NCI-H82 (cell line): Measurements from ENCODE around the gene MEG3.

Source experiments
- DNase-seq: peaks from one replicate; lab custom pipeline; 2025; lab: John Stamatoyannopoulos, UW

The MEG3 gene

GRCh38 chr14:100865682-100866591 is 40.0 kb downstream of the MEG3 start:
- DNase-seq = no peak

DNA sequence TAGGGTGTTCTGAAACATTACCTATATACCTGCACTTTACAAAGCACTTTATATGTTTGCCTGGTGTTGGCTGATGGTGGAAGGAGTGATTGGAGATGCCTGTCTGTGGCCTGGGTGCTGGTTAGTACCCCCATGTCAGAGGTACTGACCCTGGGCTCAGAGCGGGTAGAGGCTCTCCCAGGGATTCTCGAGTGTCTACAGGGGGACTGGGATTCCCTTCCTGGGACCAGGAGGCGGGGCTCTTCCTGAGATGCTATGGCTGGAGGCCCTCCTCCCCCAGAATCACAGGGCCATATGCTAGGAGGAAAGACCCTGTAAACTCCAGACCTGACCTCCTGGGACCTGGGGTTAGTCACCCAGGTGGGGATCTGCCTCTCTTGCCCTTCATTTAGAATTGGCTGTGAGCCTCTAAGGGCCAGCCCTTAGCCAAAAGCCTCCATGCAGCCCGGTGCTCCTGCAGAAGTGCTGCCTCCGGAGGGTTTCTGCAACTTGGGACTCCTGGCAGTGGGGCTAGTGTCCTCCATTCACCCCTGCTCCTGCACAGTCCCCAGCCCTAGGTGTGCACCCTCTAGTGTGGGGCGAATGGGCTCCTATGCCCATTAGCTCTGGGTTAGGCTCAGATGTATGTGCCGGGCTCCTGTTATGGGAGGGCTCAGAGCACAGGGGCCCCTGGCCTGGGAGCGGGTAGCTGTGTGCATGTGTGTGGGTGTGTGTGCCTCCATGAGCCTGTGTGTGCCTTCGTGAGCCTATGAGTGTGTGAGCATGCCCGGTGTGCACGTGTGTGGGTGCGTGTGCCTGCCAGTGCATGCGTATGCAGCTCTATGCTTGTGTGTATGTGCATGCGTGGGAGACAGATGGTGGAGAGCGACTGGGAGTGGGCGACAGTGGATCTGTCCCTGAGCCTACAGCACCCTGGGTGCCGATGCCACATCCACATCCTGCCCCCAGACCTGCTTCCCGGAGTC is 41.0 kb downstream of the MEG3 start:
- no peak for DNase-seq

DNA sequence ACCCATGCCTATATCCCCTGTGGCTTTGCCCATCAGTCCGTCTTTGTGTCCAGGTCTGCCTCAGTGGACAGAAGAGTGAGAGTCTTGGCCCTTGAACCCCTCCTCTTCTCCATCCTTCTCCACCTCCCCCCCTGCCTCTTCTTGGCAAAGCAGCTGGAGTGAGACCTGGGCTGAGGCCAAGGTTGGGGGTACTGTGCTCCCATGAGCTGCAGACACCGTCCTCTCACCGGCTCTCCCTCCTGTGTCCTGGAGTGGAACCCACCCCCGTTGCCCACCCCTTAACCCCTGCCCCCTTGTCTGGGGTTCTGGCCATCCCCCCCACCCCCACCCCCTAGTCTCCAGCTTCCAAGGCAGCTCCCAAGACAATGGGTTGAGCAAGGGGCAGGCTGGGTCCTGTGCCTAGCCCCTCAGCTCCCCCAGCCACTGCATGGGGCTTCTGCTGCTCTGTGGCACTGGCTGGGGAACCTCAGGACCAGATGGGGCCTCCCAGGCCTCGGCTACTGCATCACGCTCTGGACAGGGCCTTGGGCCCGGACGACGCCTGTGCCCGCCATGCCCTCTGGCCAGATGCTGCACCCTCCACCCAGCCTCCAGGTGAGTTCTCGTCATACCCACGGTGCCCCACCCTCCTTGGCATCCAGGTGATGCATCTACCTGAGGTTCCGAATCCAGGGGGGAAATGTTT is 41.9 kb downstream of the MEG3 start:
- DNase-seq = no peak

DNA sequence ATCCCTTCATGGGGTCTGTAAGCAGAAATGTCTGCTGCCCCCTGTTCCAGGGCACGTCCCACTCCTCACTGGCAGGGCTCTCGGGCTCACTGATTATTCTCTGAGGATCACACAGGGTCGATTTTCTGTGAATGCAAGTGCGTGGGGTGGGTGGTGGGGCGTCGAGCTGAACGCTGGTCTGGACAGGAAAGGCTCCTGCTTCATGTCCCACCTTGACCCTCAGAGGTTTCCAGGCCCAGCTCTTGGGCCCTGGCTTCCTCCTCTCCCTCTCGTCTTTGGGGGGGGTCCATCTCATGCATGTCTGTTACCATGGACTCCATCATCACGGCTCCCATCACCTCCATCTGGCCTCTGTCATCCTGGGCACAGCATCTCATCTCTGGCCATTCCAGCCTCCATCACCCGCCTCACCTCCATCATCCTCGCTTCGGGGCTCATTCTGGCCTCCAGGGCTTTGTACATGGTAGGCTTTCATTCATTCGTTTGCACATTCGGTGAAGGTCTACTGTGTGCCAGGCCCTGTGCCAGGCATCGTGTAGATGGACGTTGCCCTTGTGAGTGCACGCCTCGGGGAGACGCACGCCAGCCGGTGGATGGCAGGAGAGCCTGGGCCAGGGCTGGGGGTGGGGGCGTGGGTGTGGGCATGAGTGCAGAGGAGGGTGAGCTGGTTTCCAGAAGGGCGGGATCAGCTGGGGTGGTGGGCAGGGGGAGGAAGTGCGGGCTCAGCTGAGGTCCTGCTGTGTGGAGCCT is 42.9 kb downstream of the MEG3 start:
- no peak for DNase-seq

DNA sequence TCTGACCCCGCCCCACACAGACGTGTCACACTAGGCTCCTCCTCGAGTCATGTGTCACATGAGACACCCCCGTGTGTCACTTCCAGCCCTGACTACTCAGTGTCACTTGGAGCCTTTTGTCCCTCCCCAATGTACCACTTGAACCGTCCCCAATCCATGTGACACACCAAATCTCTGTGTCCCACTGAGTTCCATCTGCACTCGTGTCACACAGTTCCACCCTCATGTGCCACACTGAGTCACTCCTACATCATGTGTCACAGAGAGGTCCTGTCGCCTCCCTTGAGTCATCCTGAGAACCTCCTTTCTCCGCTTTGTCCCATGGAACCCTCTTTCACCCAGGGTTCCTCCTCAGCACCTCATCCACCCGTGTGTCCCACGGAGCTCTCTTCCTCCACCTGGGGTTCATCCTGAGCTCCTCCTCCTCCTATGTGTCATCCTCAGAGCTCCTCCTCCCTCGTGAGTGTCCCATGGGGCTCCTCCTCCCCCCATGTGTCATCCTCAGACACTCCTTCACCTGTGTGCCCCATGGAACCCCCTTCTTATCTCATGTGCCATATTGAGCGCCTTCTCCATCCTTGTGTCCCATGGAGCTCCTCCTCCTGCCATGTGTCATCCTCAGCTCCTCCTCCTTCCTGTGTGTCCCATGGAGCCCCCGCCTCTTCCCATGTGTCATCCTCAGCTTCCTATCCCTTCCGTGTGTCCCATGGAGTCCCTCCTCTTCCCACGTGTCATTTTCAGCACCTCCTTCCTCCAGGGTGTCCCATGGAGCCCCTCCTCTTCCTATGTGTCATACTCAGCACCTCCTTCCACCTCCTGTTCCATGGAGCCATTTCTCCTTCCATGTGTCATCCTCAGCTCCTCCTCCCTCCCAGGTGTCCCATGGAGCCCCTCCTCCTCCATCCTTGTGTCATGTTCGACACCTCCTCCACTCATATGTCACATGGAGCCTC is 45.6 kb downstream of the MEG3 start:
- no peak for DNase-seq

DNA sequence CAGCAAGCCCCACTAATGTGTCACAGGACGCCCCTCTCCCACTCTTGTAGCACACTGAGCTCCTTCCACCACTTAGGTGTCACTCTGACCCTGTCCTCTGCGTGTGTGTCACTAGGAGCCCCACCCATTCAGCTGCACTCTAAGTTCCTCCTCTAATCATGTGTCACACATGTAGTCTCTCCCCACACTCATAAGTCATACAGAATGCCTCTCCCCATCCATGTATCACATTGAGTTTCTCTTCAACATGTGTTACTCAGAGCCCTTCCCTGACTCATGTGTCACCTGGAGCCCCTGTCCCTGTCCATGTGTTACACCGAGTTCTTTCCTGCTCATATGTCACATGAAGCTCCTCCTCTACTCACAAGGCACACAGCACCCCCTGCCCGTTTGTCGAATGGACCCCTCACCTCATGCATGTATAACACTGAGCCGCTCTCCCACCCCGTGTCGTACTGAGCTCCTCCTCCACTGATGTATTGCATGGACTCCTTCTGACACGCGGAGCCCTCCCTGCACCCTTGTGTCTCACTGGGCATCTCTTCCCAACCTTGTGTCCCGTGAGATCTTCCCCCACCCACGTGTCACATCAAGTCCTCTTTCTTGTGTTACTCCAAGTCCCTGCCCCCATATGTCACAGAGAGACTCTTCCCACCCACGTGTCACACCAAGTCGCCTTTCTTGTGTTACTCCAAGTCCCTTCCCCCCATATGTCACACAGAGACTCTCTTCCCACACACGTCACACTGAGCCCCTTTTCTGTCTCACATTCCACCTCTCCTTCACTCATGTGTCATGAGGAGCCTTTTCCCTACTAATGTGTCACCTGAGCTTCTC is 46.6 kb downstream of the MEG3 start:
- no peak for DNase-seq

DNA sequence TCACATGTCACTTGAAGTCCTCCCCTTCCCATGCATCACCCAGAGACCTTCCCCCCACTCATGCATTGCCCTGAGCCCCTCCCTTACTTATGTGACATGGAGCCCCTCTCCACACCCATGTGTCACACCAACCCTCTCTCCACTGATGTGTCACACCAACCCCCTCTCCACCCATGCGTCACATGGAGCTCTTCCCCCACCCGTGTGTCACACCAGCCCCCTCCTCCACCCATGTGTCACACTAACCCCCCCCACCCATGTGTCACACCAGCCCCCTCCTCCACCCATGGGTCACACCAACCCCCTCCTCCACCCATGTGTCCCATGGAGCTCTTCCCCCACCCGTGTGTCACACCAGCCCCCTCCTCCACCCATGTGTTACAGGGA is 47.2 kb downstream of the MEG3 start:
- DNase-seq = no peak

DNA sequence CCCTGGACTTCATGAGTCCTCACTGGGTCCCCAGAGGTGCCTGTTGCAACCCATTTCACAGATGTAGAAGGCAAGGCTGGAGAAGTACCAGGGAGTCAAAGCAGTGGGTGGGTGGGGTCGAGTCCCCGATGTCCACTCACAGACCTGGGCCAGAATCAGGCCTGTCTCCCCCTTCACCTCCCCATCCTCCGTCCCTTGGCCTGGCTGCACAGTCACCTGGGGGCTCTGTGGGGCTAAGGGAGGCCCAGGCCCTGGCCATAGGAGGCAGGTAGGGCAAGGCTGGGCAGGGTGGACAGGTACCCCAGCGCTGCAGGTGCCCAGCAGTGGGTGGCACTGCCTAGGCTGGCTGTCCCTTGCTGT is 48.1 kb downstream of the MEG3 start:
- DNase-seq = no peak

DNA sequence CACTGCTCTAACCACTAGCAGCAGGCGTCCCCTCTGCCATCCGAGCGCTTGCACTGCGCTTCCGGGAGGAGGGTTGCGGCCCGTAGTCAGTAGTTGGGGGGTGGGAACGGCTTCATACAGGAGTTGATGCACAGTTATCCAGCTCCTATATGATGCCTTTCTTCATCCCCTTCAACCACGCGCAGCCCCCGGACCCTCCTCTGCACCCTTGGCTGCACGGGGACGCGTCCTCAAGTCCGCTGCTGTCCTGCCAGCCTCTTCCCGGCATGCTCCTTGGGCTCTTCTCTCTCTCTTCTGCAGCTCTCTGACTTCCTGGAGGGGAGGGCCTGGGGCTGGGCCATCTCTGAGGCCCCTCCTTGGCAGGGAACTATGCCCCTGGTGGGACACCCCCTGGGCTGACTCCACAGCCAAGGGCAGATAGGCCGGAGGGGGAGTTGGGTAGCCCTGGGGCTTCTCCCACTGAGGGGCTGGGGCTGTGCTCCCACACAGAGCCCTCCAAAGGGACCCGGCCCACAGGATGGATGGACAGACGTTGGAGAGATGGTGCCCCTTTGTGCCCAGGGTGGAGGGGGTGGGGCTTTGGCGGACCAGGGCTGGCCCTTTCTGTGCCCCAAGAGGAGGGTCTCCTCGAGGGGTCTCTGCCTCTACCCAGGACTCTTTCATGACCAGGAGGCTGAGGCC is 48.6 kb downstream of the MEG3 start:
- no peak for DNase-seq

DNA sequence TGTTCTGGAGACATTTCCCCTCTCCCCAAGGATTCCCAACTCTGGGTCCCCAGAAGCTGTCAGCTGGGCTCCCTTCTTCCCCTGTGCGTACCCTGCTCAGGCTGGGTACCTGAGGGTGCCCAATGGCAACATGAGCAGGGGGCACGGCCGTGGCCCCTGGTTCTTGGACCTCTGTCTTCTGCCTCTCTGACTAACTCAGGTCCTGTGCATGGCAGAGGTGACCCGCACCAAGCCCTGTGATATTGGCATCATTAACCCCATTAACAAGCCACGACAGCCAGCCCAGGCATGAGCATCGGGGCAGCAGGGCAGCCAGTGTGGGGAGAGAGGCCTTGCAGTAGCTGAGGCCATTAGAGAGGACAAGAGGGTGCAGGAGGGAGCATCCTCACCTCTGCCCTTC is 49.2 kb downstream of the MEG3 start:
- DNase-seq = no peak

DNA sequence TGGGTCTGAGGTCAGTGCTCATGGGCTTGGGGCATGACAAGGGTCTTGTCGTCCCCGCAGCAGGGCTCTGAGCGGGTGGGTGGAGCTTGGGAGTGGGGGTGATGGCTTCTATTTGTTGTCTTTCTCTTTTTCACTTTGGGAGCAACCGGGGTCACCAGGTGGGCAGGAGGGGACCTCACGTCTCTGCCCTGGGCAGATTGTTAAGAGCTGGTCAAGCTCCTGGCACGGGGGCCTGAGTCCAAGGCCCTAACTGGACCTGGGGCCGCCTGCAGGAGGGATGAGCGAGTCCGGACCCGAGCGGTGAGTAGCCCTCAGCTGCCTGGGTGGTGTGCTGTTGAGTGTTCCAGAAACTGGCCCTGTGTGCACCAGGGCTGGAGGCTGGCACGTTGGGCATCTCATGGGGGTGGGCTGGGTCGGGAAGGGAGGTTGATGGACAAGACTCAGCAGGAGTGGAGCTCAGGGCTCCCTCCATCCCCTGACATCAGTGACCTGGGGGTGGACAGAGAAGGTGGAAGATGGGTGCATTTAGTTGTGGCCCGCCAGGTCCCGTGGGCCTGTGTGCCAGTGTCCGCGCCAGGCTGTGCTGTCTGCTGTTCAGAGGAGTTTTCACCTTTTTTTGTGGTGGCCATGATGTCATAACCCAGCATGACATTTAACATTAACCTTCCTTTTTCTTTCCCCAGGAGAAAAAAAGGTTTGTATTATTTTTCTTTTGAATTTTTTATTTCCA is 50.1 kb downstream of the MEG3 start:
- DNase-seq = no peak

GRCh38 chr14:100878271-100879146 is 52.6 kb downstream of the MEG3 start:
- DNase-seq = no peak

DNA sequence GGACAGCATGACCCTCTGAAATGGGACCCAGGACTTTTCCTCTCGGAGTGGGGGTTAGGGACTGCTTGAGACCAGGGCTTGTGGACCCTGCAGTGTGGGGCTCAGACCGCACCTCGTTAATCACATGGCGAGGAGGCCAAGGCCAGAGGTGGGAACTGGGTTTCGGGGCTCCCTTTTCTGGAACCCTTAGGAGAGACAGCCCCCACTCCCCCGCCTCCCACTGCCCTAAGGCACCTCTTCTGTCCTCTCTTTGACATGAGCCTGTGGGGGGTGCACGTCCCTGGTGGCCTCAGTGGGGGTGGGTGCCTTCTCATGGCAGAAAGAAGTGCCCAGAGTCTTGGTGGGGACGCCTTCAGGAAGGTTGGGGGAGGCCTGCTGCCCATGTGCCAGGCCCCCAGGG is 53.3 kb downstream of the MEG3 start:
- DNase-seq = no peak

DNA sequence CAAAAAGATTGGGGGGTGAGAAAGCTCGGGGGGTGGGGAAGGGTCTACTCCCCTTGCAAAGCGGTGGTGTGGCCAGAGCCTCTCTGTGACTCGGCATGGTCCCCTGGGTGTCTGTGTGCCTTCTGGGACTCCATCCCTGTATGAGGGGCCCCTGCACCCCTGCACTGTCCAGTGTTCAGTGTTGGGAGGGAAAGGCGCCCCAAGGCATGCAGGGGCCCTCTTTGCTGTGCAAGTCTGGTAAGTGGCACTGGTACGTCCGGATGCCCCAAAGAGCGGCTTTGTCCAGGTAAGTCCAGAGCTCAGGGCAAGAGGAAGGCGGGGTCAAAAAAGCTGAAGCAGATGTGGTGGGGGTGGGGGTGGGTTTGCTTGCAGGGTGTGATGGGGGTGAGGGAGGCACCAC is 53.9 kb downstream of the MEG3 start:
- DNase-seq = no peak

GRCh38 chr14:100880271-100881101 is 54.6 kb downstream of the MEG3 start:
- DNase-seq = no peak
